Right atrium auricular region (tissue), 2 donors: ENCODE measurements around the gene FANCG. TPM values are rescaled to one million over a fixed set of nuclear protein-coding genes. Genes with fewer than 3 reads are reported as not detected.

Experiments used
- DNase-seq: peaks from one replicate; pipeline ENCODE4 v3.0.0-alpha.2; 2019; ENCODE audit warnings: low spot score
- H3K27ac ChIP-seq, 2 donors: fragments of 200-600 bp; sonication (generic); 1 replicate in 1 of 2; 2 replicates in 1 of 2; pipeline ENCODE4 v1.5.1; 2016 to 2019
- H3K27me3 ChIP-seq, 2 donors: fragments of 200-600 bp; sonication (generic); one replicate each; pipeline versions ENCODE4 v1.5.1 to v1.6.0; 2017 to 2019
- H3K36me3 ChIP-seq: fragments of 200-600 bp; sonication (generic); one replicate; pipeline ENCODE4 v1.5.1; 2016
- H3K4me1 ChIP-seq, 2 donors: fragments of 200-600 bp; sonication (generic); one replicate each; pipeline versions ENCODE4 v1.5.1 to v1.6.0; 2017 to 2019
- H3K4me3 ChIP-seq, 2 donors: fragments of 200-600 bp; sonication (generic); 1 replicate in 1 of 2; 2 replicates in 1 of 2; pipeline ENCODE4 v1.5.1; 2017 to 2019; ENCODE audit warnings: mild to moderate bottlenecking in 1 of 2, moderate library complexity in 1 of 2
- H3K9me3 ChIP-seq, 2 donors: fragments of 200-600 bp; sonication (generic); one replicate each; pipeline ENCODE4 v1.5.1; 2019
- total RNA-seq, 2 donors: library from RNA; depleted of rRNA; stranded (reverse); fragments of >200 nt; gene quantifications; one replicate each; pipeline ENCODE4 v1.1.0, GENCODE V29; 2016
- TF ChIP-seq, protein P1 (sequence below), 2 donors: fragments of 200-600 bp; sonication (generic); IDR thresholded peaks; one replicate each; pipeline ENCODE4 v1.5.1; 2019; ENCODE audit warnings: antibody characterized with exemption in 2 of 2

Gene FANCG
- 1 to 10 TPM in 1 of 2 donors, under 1 TPM in 1; 0.89 to 1.9 TPM for total RNA-seq

DNA sequence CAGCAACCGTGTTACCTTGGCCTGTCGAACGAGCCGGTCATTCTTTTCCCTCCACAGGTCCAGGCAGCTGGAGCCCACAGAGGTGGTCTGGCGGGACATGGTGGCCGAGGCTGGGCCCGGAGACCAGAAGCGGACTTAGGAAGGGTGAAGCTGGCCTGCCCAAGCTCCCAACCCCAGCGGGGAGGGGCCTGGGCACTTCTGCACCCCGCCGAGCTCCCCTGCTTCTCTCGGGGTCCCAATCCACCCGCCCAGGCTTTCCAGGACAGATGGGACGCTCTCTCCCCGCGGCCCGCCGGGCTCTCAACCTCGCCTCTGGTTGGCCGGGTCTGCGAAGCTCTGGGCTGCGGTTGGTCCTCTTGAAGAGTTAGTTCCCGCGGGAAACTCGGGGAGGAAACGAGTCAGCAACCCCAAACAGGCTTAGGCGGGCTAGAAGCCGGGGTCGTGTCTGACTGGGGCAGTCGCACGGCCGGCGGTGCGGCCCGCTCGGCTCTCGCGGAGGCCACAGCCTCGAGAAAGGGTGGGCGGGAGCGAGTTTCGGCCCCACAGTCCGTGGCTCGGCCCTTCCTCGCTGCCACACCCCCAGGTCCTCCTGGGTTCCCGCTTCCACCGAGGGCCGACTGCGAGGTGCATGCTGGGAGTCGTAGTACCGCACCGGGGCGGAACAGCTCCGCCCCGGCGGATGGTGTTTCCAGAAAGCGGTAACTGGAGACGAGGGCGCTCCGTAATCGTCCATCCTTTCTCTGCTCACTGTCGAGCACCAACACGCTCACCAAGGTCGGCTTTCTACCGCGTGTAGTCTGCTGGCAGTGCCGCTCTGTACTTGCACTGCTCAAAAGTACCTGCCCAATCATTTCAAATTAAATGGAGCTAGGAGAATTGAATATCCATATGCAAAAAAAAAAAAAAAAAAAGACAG is at the start of gene FANCG:
TSS of gene FANCG (minus strand) at position 517 of the 916 bp plus-strand sequence. CDS start at position 99, 418 bp downstream.
- H3K36me3 ChIP-seq, result no peaks in the 10 kb centered on the region
- no peaks in the 10 kb centered on the region for H3K9me3 ChIP-seq
- peak within 1 kb of the TSS; percentile 62 to 63 for H3K4me3 ChIP-seq
- H3K4me1 ChIP-seq, result peaks cover 0 to 16% of the 10 kb centered on the region in 2 donors
- H3K27me3 ChIP-seq, result no peaks in the 10 kb centered on the region
- H3K27ac ChIP-seq, result peak within 1 kb of the TSS; percentile 76 to 77
- peak; percentile 91 for DNase-seq
- TF ChIP-seq, protein P1, sequence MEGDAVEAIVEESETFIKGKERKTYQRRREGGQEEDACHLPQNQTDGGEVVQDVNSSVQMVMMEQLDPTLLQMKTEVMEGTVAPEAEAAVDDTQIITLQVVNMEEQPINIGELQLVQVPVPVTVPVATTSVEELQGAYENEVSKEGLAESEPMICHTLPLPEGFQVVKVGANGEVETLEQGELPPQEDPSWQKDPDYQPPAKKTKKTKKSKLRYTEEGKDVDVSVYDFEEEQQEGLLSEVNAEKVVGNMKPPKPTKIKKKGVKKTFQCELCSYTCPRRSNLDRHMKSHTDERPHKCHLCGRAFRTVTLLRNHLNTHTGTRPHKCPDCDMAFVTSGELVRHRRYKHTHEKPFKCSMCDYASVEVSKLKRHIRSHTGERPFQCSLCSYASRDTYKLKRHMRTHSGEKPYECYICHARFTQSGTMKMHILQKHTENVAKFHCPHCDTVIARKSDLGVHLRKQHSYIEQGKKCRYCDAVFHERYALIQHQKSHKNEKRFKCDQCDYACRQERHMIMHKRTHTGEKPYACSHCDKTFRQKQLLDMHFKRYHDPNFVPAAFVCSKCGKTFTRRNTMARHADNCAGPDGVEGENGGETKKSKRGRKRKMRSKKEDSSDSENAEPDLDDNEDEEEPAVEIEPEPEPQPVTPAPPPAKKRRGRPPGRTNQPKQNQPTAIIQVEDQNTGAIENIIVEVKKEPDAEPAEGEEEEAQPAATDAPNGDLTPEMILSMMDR (IDR thresholded peaks at IDR 0.05), result peak in 1 of 2 donors; percentile 24

DNA sequence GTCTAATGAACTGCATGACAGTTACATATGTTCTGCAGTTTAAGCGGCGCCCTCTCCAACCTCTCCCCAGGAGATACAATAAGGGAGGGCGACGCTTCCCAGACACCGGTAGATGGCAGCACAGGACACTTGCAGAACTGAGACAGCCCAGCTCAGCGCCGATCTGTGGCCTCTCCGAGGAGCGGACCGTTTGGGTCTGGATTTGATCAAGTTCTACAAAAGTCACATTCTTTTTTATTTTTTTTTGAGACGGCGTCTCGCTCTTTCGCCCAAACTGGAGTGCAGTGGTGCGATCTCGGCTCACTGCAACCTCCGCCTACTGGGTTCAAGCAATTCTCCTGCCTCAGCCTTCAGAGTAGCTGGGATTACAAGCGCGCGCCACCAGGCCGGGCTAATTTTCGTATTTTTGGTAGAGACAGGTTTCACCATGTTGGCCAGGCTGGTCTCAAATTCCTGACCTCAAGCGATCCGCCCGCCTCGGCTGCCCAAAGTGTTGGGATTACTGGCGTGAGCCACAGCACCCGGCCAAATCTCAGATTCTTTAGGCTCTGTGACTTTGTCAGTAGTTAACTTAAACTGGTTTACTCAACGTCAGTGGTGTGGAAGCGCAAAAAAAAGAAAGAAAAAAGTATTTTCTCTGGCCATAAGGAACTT is 37.3 kb upstream of the FANCG start:
- TF ChIP-seq, protein P1 (IDR thresholded peaks at IDR 0.05), result peak; percentile 92 to 96
- peaks cover 0 to 47% of the 10 kb centered on the region in 2 donors for H3K4me1 ChIP-seq
- no peaks in the 10 kb centered on the region for H3K27me3 ChIP-seq
- peak; percentile 95 for DNase-seq
- H3K27ac ChIP-seq, result peak overlapping the region; percentile 90 to 98
- H3K36me3 ChIP-seq, result no peaks in the 10 kb centered on the region
- peak overlapping the region; percentile 62 to 65 for H3K4me3 ChIP-seq
- H3K9me3 ChIP-seq, result no peaks in the 10 kb centered on the region

DNA sequence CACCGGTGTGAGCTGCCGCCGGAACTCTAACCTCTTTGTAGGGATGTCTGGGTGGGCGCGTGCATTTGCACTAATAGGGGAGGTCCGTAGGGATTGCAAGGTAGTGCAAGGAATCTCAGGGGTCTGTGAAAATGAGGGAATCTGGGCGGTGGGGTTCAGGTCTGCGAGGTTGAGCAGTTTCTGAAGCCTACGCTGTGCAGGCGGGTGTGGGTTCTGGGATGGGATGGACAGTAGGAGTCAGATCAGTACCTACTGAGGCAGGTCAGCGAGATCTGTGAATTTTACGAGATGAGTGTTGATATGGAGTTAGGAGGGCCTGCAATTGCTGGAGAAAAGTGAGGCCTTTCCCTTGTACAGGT is 36.8 kb upstream of the FANCG start:
- peaks cover 0 to 51% of the 10 kb centered on the region in 2 donors for H3K4me1 ChIP-seq
- TF ChIP-seq, protein P1 (IDR thresholded peaks at IDR 0.05), result no peak
- no peaks in the 10 kb centered on the region for H3K9me3 ChIP-seq
- no peak for DNase-seq
- H3K27me3 ChIP-seq, result no peaks in the 10 kb centered on the region
- H3K4me3 ChIP-seq, result peak overlapping the region; percentile 62 to 65
- H3K36me3 ChIP-seq, result no peaks in the 10 kb centered on the region
- H3K27ac ChIP-seq, result peak overlapping the region; percentile 90 to 98

DNA sequence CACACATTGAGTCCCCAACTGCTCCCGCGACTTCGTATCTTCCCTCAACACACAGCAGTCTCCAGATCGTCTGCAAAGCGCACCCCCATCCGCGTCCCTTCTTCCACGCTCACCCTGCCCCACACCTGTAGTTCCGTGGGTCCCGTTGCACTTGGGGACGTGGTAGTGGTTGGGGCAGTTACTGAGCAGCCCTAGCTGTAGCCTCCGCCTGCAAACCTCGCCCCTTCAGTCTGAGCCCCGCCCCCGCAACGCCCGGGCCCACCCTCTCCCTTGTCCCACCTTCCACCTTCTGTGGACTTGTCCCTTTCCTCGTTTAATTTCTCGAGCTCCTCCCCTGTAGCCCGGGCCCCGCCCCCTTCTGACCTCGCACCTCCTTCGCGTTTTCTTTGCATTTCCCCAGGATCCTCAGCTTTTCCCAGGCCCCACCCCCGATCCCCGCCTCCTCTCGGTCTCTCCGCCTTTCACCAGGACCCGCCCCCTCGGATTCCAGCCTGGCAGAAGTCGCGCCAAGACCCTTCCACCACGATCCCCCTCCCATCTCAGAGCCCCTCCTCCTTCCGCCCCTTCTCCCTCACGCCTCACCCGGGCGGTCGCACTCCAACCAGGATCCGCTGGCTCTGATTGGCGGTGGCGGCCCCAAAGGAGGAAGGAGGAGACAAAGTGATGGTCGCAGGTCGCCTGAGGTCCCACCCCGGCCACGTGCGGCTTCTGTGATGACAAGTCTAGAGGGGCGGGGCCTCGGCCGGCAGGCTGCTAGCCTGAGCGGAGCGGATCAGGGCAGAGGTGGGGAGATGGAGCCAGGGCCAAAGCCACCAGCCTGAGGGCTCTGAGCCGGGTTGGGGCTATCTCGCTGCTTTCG is 36.2 kb upstream of the FANCG start, which contains the start of gene ATOSB:
TSS of gene ATOSB (minus strand) at position 183 of the 859 bp plus-strand sequence. CDS start 7,588 bp downstream, outside the sequence.
- TF ChIP-seq, protein P1 (IDR thresholded peaks at IDR 0.05), result no peak
- Histone ChIP-seq H3K4me1 (peaks cover 0 to 53% of the 10 kb centered on the region in 2 donors), H3K36me3 (no peaks in the 10 kb centered on the region)

More for the DNA sequence above, 36.2 kb upstream of the FANCG start, which contains the start of gene ATOSB:
- Histone ChIP-seq H3K27ac (peak within 1 kb of the TSS; percentile 90 to 98), H3K9me3 (no peaks in the 10 kb centered on the region), H3K27me3 (no peaks in the 10 kb centered on the region), H3K4me3 (peak within 1 kb of the TSS; percentile 62 to 65)
- DNase-seq, result peak; percentile 99
